Ishikawa (cell line): Measurements from ENCODE around the gene BACH2.

Experiments used
- CEBPB ChIP-seq: IDR thresholded peaks from 2 replicates; pipeline ENCODE4 v1.6.1; 2012
- CREB1 ChIP-seq: IDR thresholded peaks from 2 replicates; pipeline ENCODE4 v1.6.1; 2012; ENCODE audit warnings: low read depth
- EGR1 ChIP-seq: IDR thresholded peaks from 2 replicates; pipeline ENCODE4 v1.6.1; 2012
- EP300 ChIP-seq: IDR thresholded peaks from 2 replicates; pipeline ENCODE4 v1.6.1; 2012; ENCODE audit warnings: borderline replicate concordance
- FOXM1 ChIP-seq: IDR thresholded peaks from 2 replicates; pipeline ENCODE4 v1.6.1; 2012; ENCODE audit warnings: low read depth, borderline replicate concordance
- MAX ChIP-seq: IDR thresholded peaks from 2 replicates; pipeline ENCODE4 v1.6.1; 2012
- NFIC ChIP-seq: IDR thresholded peaks from 2 replicates; pipeline ENCODE4 v1.6.1; 2012
- RAD21 ChIP-seq: IDR thresholded peaks from 2 replicates; pipeline ENCODE4 v1.6.1; 2012; ENCODE audit warnings: low read depth
- TAF1 ChIP-seq: IDR thresholded peaks from 2 replicates; pipeline ENCODE4 v1.6.1; 2012; ENCODE audit warnings: low read depth, mild to moderate bottlenecking
- TCF12 ChIP-seq: IDR thresholded peaks from 2 replicates; pipeline ENCODE4 v1.6.1; 2012; ENCODE audit warnings: low read depth
- TEAD4 ChIP-seq: IDR thresholded peaks from 2 replicates; pipeline ENCODE4 v1.6.1; 2012
- YY1 ChIP-seq: IDR thresholded peaks from 2 replicates; pipeline ENCODE4 v1.6.1; 2012; ENCODE audit warnings: low read depth
- ZBTB7A ChIP-seq: IDR thresholded peaks from 2 replicates; pipeline ENCODE4 v1.6.1; 2012; ENCODE audit warnings: low read depth
- TF ChIP-seq, protein P1 (sequence below): IDR thresholded peaks from 2 replicates; pipeline ENCODE4 v1.6.1; 2012
- TF ChIP-seq, protein P2 (sequence below): IDR thresholded peaks from 2 replicates; pipeline ENCODE4 v1.6.1; 2012; ENCODE audit warnings: low read depth, mild to moderate bottlenecking

BACH2 gene

DNA sequence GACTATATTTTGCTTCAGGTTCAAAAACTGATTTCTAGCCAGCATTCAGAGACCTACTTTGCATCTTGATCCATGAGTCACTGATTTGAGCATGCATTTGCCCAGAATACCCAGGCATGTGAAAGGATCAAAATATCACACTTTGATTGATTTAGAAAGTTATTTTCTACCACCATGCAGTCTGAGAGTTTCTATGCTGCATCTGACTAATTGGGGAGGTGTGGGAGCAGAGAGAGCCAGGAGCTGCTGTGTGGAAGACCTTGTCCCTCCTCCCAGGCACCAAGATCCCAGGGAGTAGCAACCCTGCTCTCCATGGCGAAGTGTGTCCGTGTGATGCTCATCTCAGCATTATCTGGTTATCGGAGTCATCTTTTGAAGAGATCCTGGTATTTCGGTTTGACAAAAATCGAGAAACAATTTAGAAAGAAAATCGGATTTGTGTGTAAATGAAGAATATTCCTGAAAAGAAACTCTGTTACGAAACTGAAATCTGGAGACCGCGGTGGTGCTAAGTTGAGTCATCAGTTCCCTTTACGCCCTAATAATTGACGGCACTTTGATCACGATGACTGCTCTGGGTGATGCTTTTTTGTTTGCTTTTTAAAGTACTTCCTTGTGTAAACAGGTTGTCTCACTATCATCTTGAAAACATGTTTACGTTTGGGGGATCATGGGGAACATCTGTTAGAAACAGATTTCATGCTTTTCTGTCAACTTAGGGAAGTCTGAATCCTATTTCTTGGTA lies 193.4 kb downstream of the BACH2 start:
- TF ChIP-seq ZBTB7A (no peak), CREB1 (no peak), CEBPB (no peak), MAX (no peak), NFIC (no peak), TAF1 (no peak), TCF12 (no peak), YY1 (no peak), EP300 (no peak), TEAD4 (no peak), EGR1 (no peak), FOXM1 (no peak), RAD21 (no peak)
- TF ChIP-seq, protein P1, sequence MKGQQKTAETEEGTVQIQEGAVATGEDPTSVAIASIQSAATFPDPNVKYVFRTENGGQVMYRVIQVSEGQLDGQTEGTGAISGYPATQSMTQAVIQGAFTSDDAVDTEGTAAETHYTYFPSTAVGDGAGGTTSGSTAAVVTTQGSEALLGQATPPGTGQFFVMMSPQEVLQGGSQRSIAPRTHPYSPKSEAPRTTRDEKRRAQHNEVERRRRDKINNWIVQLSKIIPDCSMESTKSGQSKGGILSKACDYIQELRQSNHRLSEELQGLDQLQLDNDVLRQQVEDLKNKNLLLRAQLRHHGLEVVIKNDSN, result no peak
- TF ChIP-seq, protein P2, sequence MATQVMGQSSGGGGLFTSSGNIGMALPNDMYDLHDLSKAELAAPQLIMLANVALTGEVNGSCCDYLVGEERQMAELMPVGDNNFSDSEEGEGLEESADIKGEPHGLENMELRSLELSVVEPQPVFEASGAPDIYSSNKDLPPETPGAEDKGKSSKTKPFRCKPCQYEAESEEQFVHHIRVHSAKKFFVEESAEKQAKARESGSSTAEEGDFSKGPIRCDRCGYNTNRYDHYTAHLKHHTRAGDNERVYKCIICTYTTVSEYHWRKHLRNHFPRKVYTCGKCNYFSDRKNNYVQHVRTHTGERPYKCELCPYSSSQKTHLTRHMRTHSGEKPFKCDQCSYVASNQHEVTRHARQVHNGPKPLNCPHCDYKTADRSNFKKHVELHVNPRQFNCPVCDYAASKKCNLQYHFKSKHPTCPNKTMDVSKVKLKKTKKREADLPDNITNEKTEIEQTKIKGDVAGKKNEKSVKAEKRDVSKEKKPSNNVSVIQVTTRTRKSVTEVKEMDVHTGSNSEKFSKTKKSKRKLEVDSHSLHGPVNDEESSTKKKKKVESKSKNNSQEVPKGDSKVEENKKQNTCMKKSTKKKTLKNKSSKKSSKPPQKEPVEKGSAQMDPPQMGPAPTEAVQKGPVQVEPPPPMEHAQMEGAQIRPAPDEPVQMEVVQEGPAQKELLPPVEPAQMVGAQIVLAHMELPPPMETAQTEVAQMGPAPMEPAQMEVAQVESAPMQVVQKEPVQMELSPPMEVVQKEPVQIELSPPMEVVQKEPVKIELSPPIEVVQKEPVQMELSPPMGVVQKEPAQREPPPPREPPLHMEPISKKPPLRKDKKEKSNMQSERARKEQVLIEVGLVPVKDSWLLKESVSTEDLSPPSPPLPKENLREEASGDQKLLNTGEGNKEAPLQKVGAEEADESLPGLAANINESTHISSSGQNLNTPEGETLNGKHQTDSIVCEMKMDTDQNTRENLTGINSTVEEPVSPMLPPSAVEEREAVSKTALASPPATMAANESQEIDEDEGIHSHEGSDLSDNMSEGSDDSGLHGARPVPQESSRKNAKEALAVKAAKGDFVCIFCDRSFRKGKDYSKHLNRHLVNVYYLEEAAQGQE, result no peak

DNA sequence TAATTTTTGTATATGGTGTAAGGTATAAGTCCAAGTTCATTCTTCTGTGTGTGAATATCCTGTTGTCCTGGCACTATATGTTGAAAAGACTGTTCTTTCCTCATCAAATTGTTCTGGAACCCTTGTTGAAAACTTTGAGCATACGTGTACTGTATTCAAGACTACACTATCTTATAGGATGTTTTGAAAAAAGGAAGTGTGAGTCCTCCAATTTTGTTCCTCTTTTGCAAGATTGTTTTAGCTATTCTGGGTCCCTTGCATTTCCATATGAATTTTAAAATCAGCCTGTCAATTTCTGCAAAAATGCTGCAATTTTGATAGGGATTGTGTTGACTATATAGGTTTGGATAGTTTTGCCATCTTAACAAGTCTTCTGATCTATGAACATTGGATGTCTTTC lies 195.2 kb downstream of the BACH2 start:
- TF ChIP-seq RAD21 (no peak), TEAD4 (no peak), EP300 (no peak), TAF1 (no peak), ZBTB7A (no peak), NFIC (no peak)
- TF ChIP-seq, protein P1, result no peak

- TF ChIP-seq TEAD4 (no peak), RAD21 (no peak), FOXM1 (no peak), YY1 (no peak), NFIC (no peak), MAX (no peak), TCF12 (no peak), TAF1 (no peak), EGR1 (no peak), ZBTB7A (no peak), EP300 (no peak), CREB1 (no peak), CEBPB (no peak)
- TF ChIP-seq, protein P1, result no peak
- TF ChIP-seq, protein P2, result no peak
Observed at GRCh38 chr6:90100059-90100665, 196.5 kb downstream of the BACH2 start.

DNA sequence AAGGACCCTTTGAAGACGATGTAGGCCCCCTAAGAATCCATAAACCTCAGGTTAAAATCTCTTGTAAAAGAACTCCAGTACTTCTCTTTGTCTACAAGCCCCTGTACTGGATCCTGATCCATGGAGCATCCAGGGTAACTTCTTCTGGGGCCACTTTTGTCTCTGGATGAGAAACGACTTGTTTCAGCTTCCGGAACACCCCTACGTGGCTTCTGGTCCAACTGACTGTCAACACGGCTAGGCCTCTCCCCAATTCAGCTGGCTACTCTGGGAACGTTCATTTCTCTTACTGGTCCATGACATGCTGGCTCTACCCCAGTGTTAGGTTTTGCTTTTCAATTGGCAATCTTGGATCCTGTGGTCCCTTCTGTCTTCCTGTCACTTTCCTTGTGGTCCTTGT lies 198.0 kb downstream of the BACH2 start:
- no peak for TF ChIP-seq RAD21
- TF ChIP-seq, protein P2, result no peak
- TF ChIP-seq YY1, result no peak
